Fibroblast of villous mesenchyme (primary cell): ENCODE data around the gene NUP98. TPM values are rescaled to one million over a fixed set of nuclear protein-coding genes. Genes with fewer than 3 reads are reported as not detected.

Source experiments
- DNase-seq: peaks from one replicate; pipeline ENCODE4 v3.0.0-alpha.2; 2010; ENCODE audit warnings: low read depth
- H3K4me3 ChIP-seq: 2 replicates; pipeline ENCODE4 v1.5.1; 2011; ENCODE audit warnings: low read depth, mild to moderate bottlenecking, low read length
- CTCF ChIP-seq: IDR thresholded peaks from 2 replicates; pipeline ENCODE4 v1.5.1; 2012; ENCODE audit warnings: low read depth, mild to moderate bottlenecking, low read length; ENCODE audit not compliant: insufficient read depth
- total RNA-seq: library from RNA; depleted of rRNA; stranded (reverse); fragments of >200 nt; gene quantifications from 2 replicates; pipeline ENCODE4 v1.2.3, GENCODE V29; 2012

Gene NUP98
- total RNA-seq, 1 donor, result 183 TPM

- TF ChIP-seq CTCF, result no peak
- H3K4me3 ChIP-seq, result no peak overlapping the region
- DNase-seq, result peak; percentile 49
Measured at GRCh38 chr11:3786781-3787428, 10.4 kb downstream of the NUP98 start.

GRCh38 chr11:3783611-3784010, 13.7 kb downstream of the NUP98 start:
- H3K4me3 ChIP-seq, result no peak overlapping the region
- DNase-seq, result no peak
- TF ChIP-seq CTCF, result no peak

GRCh38 chr11:3782963-3783362, 14.4 kb downstream of the NUP98 start:
- no peak overlapping the region for H3K4me3 ChIP-seq
- no peak for TF ChIP-seq CTCF
- DNase-seq, result no peak

DNA sequence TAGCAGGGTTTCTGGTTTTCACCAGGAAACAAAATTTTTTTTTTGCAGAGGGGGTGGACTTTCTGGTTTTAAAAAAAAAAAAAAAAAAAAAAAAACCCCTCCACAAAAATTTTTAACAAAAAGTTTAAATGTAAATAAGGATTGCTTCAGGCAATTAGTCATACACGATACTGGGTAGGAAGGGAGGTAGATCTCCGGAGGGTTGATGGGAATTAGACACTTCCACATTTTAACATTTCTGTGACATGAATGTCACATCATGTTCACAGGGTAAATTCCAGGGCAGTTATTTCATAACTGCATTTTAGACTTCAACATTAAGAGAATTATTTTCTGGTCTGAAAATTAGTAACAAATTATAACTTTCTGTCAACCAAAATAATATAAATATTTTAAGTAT, 15.9 kb downstream of the NUP98 start:
- TF ChIP-seq CTCF, result no peak
- DNase-seq, result peak; percentile 45

DNA sequence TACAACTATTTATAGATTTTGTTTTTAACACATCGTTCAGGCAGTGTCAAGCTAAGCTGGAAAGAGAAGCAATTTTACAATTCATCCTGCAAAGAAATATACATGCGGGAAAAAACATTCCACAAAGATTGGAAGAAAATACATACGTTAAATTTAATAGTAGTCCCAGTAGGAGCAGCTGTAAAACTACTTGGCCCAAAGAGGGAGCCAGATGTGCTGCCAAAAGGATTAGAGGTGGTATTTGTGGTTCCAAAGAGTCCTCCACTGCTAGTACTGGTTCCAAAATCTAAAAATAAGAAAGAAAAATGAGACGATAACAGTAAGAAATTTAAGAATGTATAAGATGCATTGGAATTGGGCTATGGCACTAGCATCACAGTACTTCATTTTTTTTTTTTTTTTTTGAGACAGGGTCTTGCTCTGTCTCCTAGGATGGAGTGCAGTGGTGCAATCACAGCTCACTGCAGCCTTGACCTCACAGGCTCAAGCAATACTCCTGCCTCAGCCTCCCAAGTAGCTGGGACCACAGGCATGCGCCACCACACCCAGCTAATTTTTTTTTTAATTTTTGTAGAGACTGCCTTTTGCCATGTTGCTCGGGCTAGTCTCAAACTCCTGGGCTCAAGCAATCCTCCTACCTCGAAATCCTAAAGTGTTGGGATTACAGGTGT, 21.5 kb downstream of the NUP98 start:
- TF ChIP-seq CTCF, result peak; percentile 8
- DNase-seq, result peak; percentile 55
- H3K4me3 ChIP-seq, result no peak overlapping the region

More for the DNA sequence above, 15.9 kb downstream of the NUP98 start:
- no peak overlapping the region for H3K4me3 ChIP-seq

- TF ChIP-seq CTCF, result no peak
- DNase-seq, result no peak
Measured at GRCh38 chr11:3773180-3773579, 24.2 kb downstream of the NUP98 start.

More at GRCh38 chr11:3773180-3773579, 24.2 kb downstream of the NUP98 start:
- H3K4me3 ChIP-seq, result no peak overlapping the region
